Trophoblast cell (in vitro differentiated cells and primary cell): ENCODE measurements around the gene SLIT3.

Experiments
- DNase-seq, 2 donors: peaks; one replicate each; pipeline ENCODE4 v3.0.0-alpha.2; 2016
- H2AFZ ChIP-seq: 2 replicates; pipeline ENCODE4 v1.6.1; 2013; ENCODE audit warnings: low read length, moderate library complexity, mild to moderate bottlenecking; ENCODE audit not compliant: insufficient read depth, poor library complexity
- H2AK5ac ChIP-seq: 2 replicates; pipeline ENCODE4 v1.6.1; 2013; ENCODE audit warnings: mild to moderate bottlenecking, low read length
- H2BK120ac ChIP-seq: 2 replicates; pipeline ENCODE4 v1.6.1; 2013; ENCODE audit warnings: low read length, mild to moderate bottlenecking, moderate library complexity; ENCODE audit not compliant: insufficient read depth, poor library complexity
- H2BK12ac ChIP-seq: 2 replicates; pipeline ENCODE4 v1.6.1; 2013; ENCODE audit warnings: mild to moderate bottlenecking, low read length, moderate library complexity
- H2BK5ac ChIP-seq: 2 replicates; pipeline ENCODE4 v1.6.1; 2013; ENCODE audit warnings: low read length, low read depth, moderate library complexity, mild to moderate bottlenecking; ENCODE audit not compliant: poor library complexity
- H3K14ac ChIP-seq: 2 replicates; pipeline ENCODE4 v1.6.1; 2013; ENCODE audit warnings: mild to moderate bottlenecking, low read length
- H3K18ac ChIP-seq: 2 replicates; pipeline ENCODE4 v1.6.1; 2013; ENCODE audit warnings: mild to moderate bottlenecking, low read length
- H3K23ac ChIP-seq: 2 replicates; pipeline ENCODE4 v1.6.1; 2013; ENCODE audit warnings: low read length
- H3K27ac ChIP-seq: 2 replicates; pipeline ENCODE4 v1.5.1; 2013; ENCODE audit warnings: low read depth, mild to moderate bottlenecking, inconsistent platforms, low read length, moderate library complexity
- H3K27me3 ChIP-seq: 2 replicates; pipeline ENCODE4 v1.6.1; 2013; ENCODE audit warnings: inconsistent platforms, mild to moderate bottlenecking, low read length, moderate library complexity; ENCODE audit not compliant: insufficient read depth
- H3K36me3 ChIP-seq, 2 experiments: 1 replicate in 1 of 2; 2 replicates in 1 of 2; pipeline ENCODE4 v1.6.1; 2013; ENCODE audit warnings: low read length in 2 of 2, mild to moderate bottlenecking in 2 of 2, moderate library complexity in 1 of 2; ENCODE audit not compliant: insufficient read depth in 2 of 2, control insufficient read depth in 1 of 2
- H3K4ac ChIP-seq: 2 replicates; pipeline ENCODE4 v1.6.1; 2013; ENCODE audit warnings: low read depth, mild to moderate bottlenecking, low read length, moderate library complexity
- H3K4me1 ChIP-seq, 2 experiments: 1 replicate in 1 of 2; 2 replicates in 1 of 2; pipeline ENCODE4 v1.6.1; 2013; ENCODE audit warnings: low read length in 2 of 2, mild to moderate bottlenecking in 2 of 2, moderate library complexity in 1 of 2; ENCODE audit not compliant: insufficient read depth in 2 of 2, control insufficient read depth in 1 of 2
- H3K4me2 ChIP-seq: 2 replicates; pipeline ENCODE4 v1.6.1; 2013; ENCODE audit warnings: inconsistent platforms, mild to moderate bottlenecking, low read length, moderate library complexity
- H3K4me3 ChIP-seq: 2 replicates; pipeline ENCODE4 v1.5.1; 2013; ENCODE audit warnings: mild to moderate bottlenecking, low read depth, low read length, inconsistent platforms
- H3K79me1 ChIP-seq: one replicate; pipeline ENCODE4 v1.6.1; 2013; ENCODE audit warnings: low read length
- H3K79me2 ChIP-seq: 2 replicates; pipeline ENCODE4 v1.6.1; 2013; ENCODE audit warnings: low read length, mild to moderate bottlenecking; ENCODE audit not compliant: control insufficient read depth, insufficient read depth, poor library complexity
- H3K9ac ChIP-seq: 2 replicates; pipeline ENCODE4 v1.6.1; 2013; ENCODE audit warnings: mild to moderate bottlenecking, low read length
- H3K9me3 ChIP-seq: 2 replicates; pipeline ENCODE4 v1.6.1; 2013; ENCODE audit warnings: low read depth, mild to moderate bottlenecking, control low read depth, inconsistent platforms, low read length; ENCODE audit not compliant: insufficient read depth
- H4K12ac ChIP-seq: 2 replicates; pipeline ENCODE4 v1.6.1; 2013; ENCODE audit warnings: low read depth, mild to moderate bottlenecking, low read length, moderate library complexity
- H4K8ac ChIP-seq: 2 replicates; pipeline ENCODE4 v1.6.1; 2013; ENCODE audit warnings: low read depth, mild to moderate bottlenecking, low read length, moderate library complexity
- H4K91ac ChIP-seq: one replicate; pipeline ENCODE4 v1.6.1; 2013; ENCODE audit warnings: low read depth, mild to moderate bottlenecking, low read length, moderate library complexity
- WGBS: extraction: QIAGEN DNeasy Blood & Tissue Kit; methylation state at CpG from one replicate; pipeline ENCODE4 v1.1.7; 2013; ENCODE audit warnings: missing lambda C conversion rate; ENCODE audit not compliant: insufficient read length, insufficient coverage; ENCODE audit errors: extremely low coverage; 5-methylcytosine and 5-hydroxymethylcytosine counted together

SLIT3 gene

GRCh38 chr5:169013208-169013728 is 287.7 kb downstream of the SLIT3 start:
- H4K8ac ChIP-seq, result no peak overlapping the region
- no peaks in the 10 kb centered on the region for H3K9me3 ChIP-seq
- no peak overlapping the region for H2AFZ ChIP-seq
- H2BK120ac ChIP-seq, result no peak overlapping the region
- no peak overlapping the region for H3K14ac ChIP-seq
- DNase-seq, result no peak
- no peak overlapping the region for H3K23ac ChIP-seq
- no peak overlapping the region for H3K4me2 ChIP-seq
- no peak overlapping the region for H3K18ac ChIP-seq
- H3K79me1 ChIP-seq, result no peaks in the 10 kb centered on the region
- no peak overlapping the region for H4K12ac ChIP-seq
- no peak overlapping the region for H3K27ac ChIP-seq
- no peak overlapping the region for H2AK5ac ChIP-seq
- H3K27me3 ChIP-seq, result no peaks in the 10 kb centered on the region
- H2BK12ac ChIP-seq, result no peak overlapping the region
- WGBS, result no CpG with 5 or more reads among the region's 12 CpGs
- H3K79me2 ChIP-seq, result no peaks in the 10 kb centered on the region
- H3K4me3 ChIP-seq, result no peak overlapping the region
- peaks cover 7 to 8% of the 10 kb centered on the region in 2 experiments for H3K4me1 ChIP-seq
- no peak overlapping the region for H2BK5ac ChIP-seq
- no peak overlapping the region for H4K91ac ChIP-seq
- no peak overlapping the region for H3K9ac ChIP-seq
- H3K4ac ChIP-seq, result no peak overlapping the region
- peaks cover 0 to 2% of the 10 kb centered on the region in 2 experiments for H3K36me3 ChIP-seq

GRCh38 chr5:169012450-169012849 is 288.5 kb downstream of the SLIT3 start:
- Histone ChIP-seq H3K4me1 (peaks cover 7 to 8% of the 10 kb centered on the region in 2 experiments), H2AFZ (no peak overlapping the region), H4K12ac (no peak overlapping the region), H3K4me3 (no peak overlapping the region), H3K36me3 (peaks cover 0 to 2% of the 10 kb centered on the region in 2 experiments), H2BK5ac (no peak overlapping the region), H2BK120ac (no peak overlapping the region), H3K9ac (no peak overlapping the region), H3K14ac (no peak overlapping the region), H2AK5ac (no peak overlapping the region), H3K4ac (no peak overlapping the region), H3K9me3 (no peaks in the 10 kb centered on the region), H3K27me3 (no peaks in the 10 kb centered on the region), H3K4me2 (no peak overlapping the region), H2BK12ac (no peak overlapping the region), H3K18ac (no peak overlapping the region), H3K79me2 (no peaks in the 10 kb centered on the region), H3K27ac (no peak overlapping the region), H3K79me1 (no peaks in the 10 kb centered on the region), H3K23ac (no peak overlapping the region), H4K91ac (no peak overlapping the region), H4K8ac (no peak overlapping the region)
- 100% methylated on average over 2 of the region's 4 CpGs for WGBS
- no peak for DNase-seq

- H2AFZ ChIP-seq, result no peak overlapping the region
- H2BK120ac ChIP-seq, result no peak overlapping the region
- no peak overlapping the region for H3K23ac ChIP-seq
- no peaks in the 10 kb centered on the region for H3K79me1 ChIP-seq
- H3K4me2 ChIP-seq, result no peak overlapping the region
- H3K4ac ChIP-seq, result no peak overlapping the region
- no peak overlapping the region for H2BK5ac ChIP-seq
- H4K91ac ChIP-seq, result no peak overlapping the region
- no peaks in the 10 kb centered on the region for H3K27me3 ChIP-seq
- no peak overlapping the region for H3K4me3 ChIP-seq
- H4K8ac ChIP-seq, result no peak overlapping the region
- H3K36me3 ChIP-seq, result peaks cover 0 to 2% of the 10 kb centered on the region in 2 experiments
- no peak for DNase-seq
- H3K9ac ChIP-seq, result no peak overlapping the region
- no peak overlapping the region for H3K18ac ChIP-seq
- no peak overlapping the region for H2AK5ac ChIP-seq
- WGBS, result no CpG with 5 or more reads among the region's 5 CpGs
- H3K9me3 ChIP-seq, result no peaks in the 10 kb centered on the region
- H3K79me2 ChIP-seq, result no peaks in the 10 kb centered on the region
- no peak overlapping the region for H4K12ac ChIP-seq
- H2BK12ac ChIP-seq, result no peak overlapping the region
- H3K4me1 ChIP-seq, result peaks cover 11 to 12% of the 10 kb centered on the region in 2 experiments
- no peak overlapping the region for H3K27ac ChIP-seq
- H3K14ac ChIP-seq, result no peak overlapping the region
Measured at GRCh38 chr5:169011451-169011850, 289.5 kb downstream of the SLIT3 start.

GRCh38 chr5:169011009-169011408 is 289.9 kb downstream of the SLIT3 start:
- H4K8ac ChIP-seq, result no peak overlapping the region
- no peak overlapping the region for H2BK120ac ChIP-seq
- H3K4ac ChIP-seq, result no peak overlapping the region
- no peak overlapping the region for H3K9ac ChIP-seq
- no peaks in the 10 kb centered on the region for H3K27me3 ChIP-seq
- DNase-seq, result no peak
- no peak overlapping the region for H3K4me2 ChIP-seq
- H3K18ac ChIP-seq, result no peak overlapping the region
- no peak overlapping the region for H2AFZ ChIP-seq
- no peaks in the 10 kb centered on the region for H3K9me3 ChIP-seq
- peaks cover 11 to 12% of the 10 kb centered on the region in 2 experiments for H3K4me1 ChIP-seq
- no peaks in the 10 kb centered on the region for H3K79me2 ChIP-seq
- no peak overlapping the region for H4K12ac ChIP-seq
- H2AK5ac ChIP-seq, result no peak overlapping the region
- H3K27ac ChIP-seq, result no peak overlapping the region
- H3K4me3 ChIP-seq, result no peak overlapping the region
- no peak overlapping the region for H2BK12ac ChIP-seq
- H3K36me3 ChIP-seq, result peaks cover 0 to 2% of the 10 kb centered on the region in 2 experiments
- no CpG with 5 or more reads among the region's 4 CpGs for WGBS
- H3K14ac ChIP-seq, result no peak overlapping the region
- no peak overlapping the region for H2BK5ac ChIP-seq
- H3K23ac ChIP-seq, result no peak overlapping the region
- no peaks in the 10 kb centered on the region for H3K79me1 ChIP-seq
- no peak overlapping the region for H4K91ac ChIP-seq
